DOHH2 (cell line): Measurements from ENCODE around the gene CDKN2AIPNL.

Experiments used
- H3F3A ChIP-seq: fragments of 200-600 bp; sonication (generic), shearing (Covaris generic); 2 replicates; pipeline ENCODE4 v1.6.0; 2016; ENCODE audit warnings: antibody characterized with exemption, mild to moderate bottlenecking; ENCODE audit not compliant: control insufficient read depth, insufficient read depth
- H3K27ac ChIP-seq: fragments of 200-600 bp; sonication (generic); 2 replicates; pipeline ENCODE4 v1.5.1; 2014; ENCODE audit warnings: low read depth, mild to moderate bottlenecking, low read length, moderate library complexity
- H3K27me3 ChIP-seq: fragments of 200-600 bp; sonication (generic); 2 replicates; pipeline ENCODE4 v1.6.1; 2014; ENCODE audit warnings: mild to moderate bottlenecking, low read length, mixed read lengths; ENCODE audit not compliant: control insufficient read depth
- H3K36me3 ChIP-seq: fragments of 200-600 bp; sonication (generic); 2 replicates; pipeline ENCODE4 v1.6.1; 2014; ENCODE audit warnings: mild to moderate bottlenecking, low read length, moderate library complexity, mixed read lengths; ENCODE audit not compliant: control insufficient read depth
- H3K4me1 ChIP-seq: fragments of 200-600 bp; sonication (generic); 2 replicates; pipeline ENCODE4 v1.6.1; 2014; ENCODE audit warnings: mild to moderate bottlenecking, low read length, mixed read lengths; ENCODE audit not compliant: control insufficient read depth
- H3K4me2 ChIP-seq: fragments of 200-600 bp; sonication (generic); 2 replicates; pipeline ENCODE4 v1.6.0; 2014; ENCODE audit warnings: mild to moderate bottlenecking, low read length, moderate library complexity
- H3K4me3 ChIP-seq: fragments of 200-600 bp; sonication (generic); 2 replicates; pipeline ENCODE4 v1.5.1; 2014; ENCODE audit warnings: mild to moderate bottlenecking, low read length, mixed read lengths
- H3K79me2 ChIP-seq: fragments of 200-600 bp; sonication (generic); 2 replicates; pipeline ENCODE4 v1.6.1; 2014; ENCODE audit warnings: mild to moderate bottlenecking, low read length, mixed read lengths; ENCODE audit not compliant: control insufficient read depth
- H3K9me2 ChIP-seq: fragments of 200-600 bp; sonication (generic); replicated peaks from 2 replicates; pipeline ENCODE4 v1.6.1; 2014; ENCODE audit warnings: mild to moderate bottlenecking, low read length, mixed read lengths; ENCODE audit not compliant: control insufficient read depth
- H3K9me3 ChIP-seq: fragments of 200-600 bp; sonication (generic); 2 replicates; pipeline ENCODE4 v1.6.1; 2014; ENCODE audit warnings: antibody characterized with exemption, low read length, mixed read lengths; ENCODE audit not compliant: control insufficient read depth, insufficient read depth
- H4K20me1 ChIP-seq: fragments of 200-600 bp; sonication (generic); 2 replicates; pipeline ENCODE4 v1.6.0; 2014; ENCODE audit warnings: low read depth, mild to moderate bottlenecking, antibody characterized with exemption, low read length, moderate library complexity; ENCODE audit not compliant: control insufficient read depth, insufficient read depth
- CTCF ChIP-seq: fragments of 200-600 bp; sonication (generic); IDR thresholded peaks from one replicate; pipeline ENCODE4 v1.5.1; 2014; ENCODE audit warnings: antibody characterized with exemption, mild to moderate bottlenecking, low read depth, low read length; ENCODE audit not compliant: poor library complexity, severe bottlenecking
- EZH2phosphoT487 ChIP-seq: fragments of 200-600 bp; sonication (generic); IDR thresholded peaks from 2 replicates; pipeline ENCODE4 v1.6.1; 2017; ENCODE audit warnings: borderline replicate concordance, mild to moderate bottlenecking, antibody characterized with exemption, low read length, moderate library complexity, mixed read lengths

CDKN2AIPNL gene

GRCh38 chr5:134456825-134457224 is 45.1 kb upstream of the CDKN2AIPNL start:
- no peak for TF ChIP-seq CTCF
- TF ChIP-seq EZH2phosphoT487, result no peak
- H3K27ac ChIP-seq, result no peak overlapping the region

GRCh38 chr5:134455466-134455865 is 43.8 kb upstream of the CDKN2AIPNL start:
- Histone ChIP-seq H4K20me1 (no peaks in the 10 kb centered on the region), H3F3A (no peaks in the 10 kb centered on the region), H3K9me2 (no peaks in the 10 kb centered on the region), H3K27ac (no peak overlapping the region), H3K4me2 (no peak overlapping the region), H3K36me3 (no peaks in the 10 kb centered on the region), H3K4me3 (no peak overlapping the region), H3K4me1 (no peaks in the 10 kb centered on the region), H3K27me3 (peaks cover 4% of the 10 kb centered on the region; the same call in 1 of the 2 replicates), H3K79me2 (no peaks in the 10 kb centered on the region), H3K9me3 (no peaks in the 10 kb centered on the region)
- TF ChIP-seq EZH2phosphoT487, result no peak
- TF ChIP-seq CTCF, result no peak

More at GRCh38 chr5:134456825-134457224, 45.1 kb upstream of the CDKN2AIPNL start:
- H3K9me3 ChIP-seq, result no peaks in the 10 kb centered on the region
- no peak overlapping the region for H3K4me2 ChIP-seq
- no peak overlapping the region for H3K4me3 ChIP-seq
- peaks cover 4% of the 10 kb centered on the region; the same call in 1 of the 2 replicates for H3K27me3 ChIP-seq
- no peaks in the 10 kb centered on the region for H3K79me2 ChIP-seq
- H4K20me1 ChIP-seq, result no peaks in the 10 kb centered on the region
- peaks cover 6% of the 10 kb centered on the region for H3K4me1 ChIP-seq
- H3K9me2 ChIP-seq, result no peaks in the 10 kb centered on the region
- H3K36me3 ChIP-seq, result no peaks in the 10 kb centered on the region
- H3F3A ChIP-seq, result no peaks in the 10 kb centered on the region

- TF ChIP-seq CTCF, result no peak
- TF ChIP-seq EZH2phosphoT487, result no peak
These were observed 41.3 kb upstream of the CDKN2AIPNL start for GRCh38 chr5:134453016-134453415.

More at GRCh38 chr5:134453016-134453415, 41.3 kb upstream of the CDKN2AIPNL start:
- no peak overlapping the region for H3K4me3 ChIP-seq
- H4K20me1 ChIP-seq, result no peaks in the 10 kb centered on the region
- H3K27me3 ChIP-seq, result peaks cover 4% of the 10 kb centered on the region; the same call in 1 of the 2 replicates
- no peaks in the 10 kb centered on the region for H3K36me3 ChIP-seq
- no peaks in the 10 kb centered on the region for H3K9me2 ChIP-seq
- H3K4me1 ChIP-seq, result no peaks in the 10 kb centered on the region; the same call in 1 of the 2 replicates
- no peaks in the 10 kb centered on the region for H3F3A ChIP-seq
- no peaks in the 10 kb centered on the region for H3K79me2 ChIP-seq
- no peaks in the 10 kb centered on the region for H3K9me3 ChIP-seq
- H3K4me2 ChIP-seq, result no peak overlapping the region
- no peak overlapping the region for H3K27ac ChIP-seq
